UCSD-AML1 (cell line): ENCODE data around the gene TPM1.
A peak's percentile ranks its signal among the peaks of the same experiment; 100 is the strongest.

ENCODE experiments used
- DNase-seq: peaks from one replicate; lab custom pipeline; 2025; ENCODE audit not compliant: unreplicated experiment; lab: John Stamatoyannopoulos, UW

The TPM1 gene

GRCh38 chr15:63072023-63072650 is 29.6 kb downstream of the TPM1 start:
- no peak for DNase-seq

DNA sequence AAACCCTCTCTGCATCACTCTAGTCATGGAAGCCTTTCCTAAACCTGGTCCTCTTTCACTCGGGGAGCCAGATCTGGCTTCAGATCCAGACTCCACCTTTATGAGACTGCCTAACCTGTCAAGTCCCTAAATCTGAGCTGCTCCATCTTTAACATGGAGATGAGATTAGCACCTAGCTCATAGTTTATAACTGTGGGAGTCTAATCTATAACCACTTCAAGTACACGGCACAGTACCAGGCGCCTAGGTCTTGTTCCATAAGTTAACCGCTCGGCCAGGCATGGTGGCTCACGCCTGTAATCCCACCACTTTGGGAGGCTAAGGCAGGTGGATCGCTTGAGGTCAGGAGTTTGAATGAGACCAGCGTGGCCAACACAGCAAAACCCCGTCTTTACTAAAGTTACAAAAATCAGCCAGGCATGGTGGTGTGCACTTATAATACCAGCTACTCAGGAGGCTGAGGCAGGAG is 30.3 kb downstream of the TPM1 start:
- no peak for DNase-seq

DNA sequence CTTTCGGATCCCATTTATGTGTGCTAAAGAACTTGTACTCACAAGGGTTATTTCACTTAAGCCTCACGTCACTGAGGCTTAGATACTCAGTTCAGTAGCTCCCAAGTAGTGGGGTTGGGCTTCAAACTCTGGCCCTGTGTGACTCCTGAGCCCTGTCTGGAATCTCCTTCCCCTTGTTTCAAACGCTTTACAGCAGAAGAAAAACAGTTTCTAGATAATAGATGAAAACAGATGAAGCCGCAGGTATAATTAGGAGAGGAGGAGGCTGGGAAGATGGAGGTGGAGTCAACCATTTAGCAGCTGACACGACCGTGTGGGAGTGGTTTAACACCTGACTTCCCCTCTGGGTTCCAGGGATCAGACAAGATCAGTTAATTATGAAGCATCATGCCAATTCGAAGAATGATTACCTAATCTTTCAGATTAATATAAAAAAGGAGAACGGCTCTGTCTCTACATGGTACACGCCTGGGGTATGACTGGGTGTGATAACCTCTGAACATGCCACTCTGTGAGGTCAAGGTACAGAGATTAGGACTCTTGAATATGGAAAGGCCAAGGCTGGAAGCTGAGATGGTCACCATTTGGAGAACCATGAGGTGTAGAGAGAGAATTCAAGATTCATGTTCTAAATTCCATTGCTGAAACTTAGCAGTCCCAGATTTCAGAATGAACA is 31.1 kb downstream of the TPM1 start:
- DNase-seq, result no peak

DNA sequence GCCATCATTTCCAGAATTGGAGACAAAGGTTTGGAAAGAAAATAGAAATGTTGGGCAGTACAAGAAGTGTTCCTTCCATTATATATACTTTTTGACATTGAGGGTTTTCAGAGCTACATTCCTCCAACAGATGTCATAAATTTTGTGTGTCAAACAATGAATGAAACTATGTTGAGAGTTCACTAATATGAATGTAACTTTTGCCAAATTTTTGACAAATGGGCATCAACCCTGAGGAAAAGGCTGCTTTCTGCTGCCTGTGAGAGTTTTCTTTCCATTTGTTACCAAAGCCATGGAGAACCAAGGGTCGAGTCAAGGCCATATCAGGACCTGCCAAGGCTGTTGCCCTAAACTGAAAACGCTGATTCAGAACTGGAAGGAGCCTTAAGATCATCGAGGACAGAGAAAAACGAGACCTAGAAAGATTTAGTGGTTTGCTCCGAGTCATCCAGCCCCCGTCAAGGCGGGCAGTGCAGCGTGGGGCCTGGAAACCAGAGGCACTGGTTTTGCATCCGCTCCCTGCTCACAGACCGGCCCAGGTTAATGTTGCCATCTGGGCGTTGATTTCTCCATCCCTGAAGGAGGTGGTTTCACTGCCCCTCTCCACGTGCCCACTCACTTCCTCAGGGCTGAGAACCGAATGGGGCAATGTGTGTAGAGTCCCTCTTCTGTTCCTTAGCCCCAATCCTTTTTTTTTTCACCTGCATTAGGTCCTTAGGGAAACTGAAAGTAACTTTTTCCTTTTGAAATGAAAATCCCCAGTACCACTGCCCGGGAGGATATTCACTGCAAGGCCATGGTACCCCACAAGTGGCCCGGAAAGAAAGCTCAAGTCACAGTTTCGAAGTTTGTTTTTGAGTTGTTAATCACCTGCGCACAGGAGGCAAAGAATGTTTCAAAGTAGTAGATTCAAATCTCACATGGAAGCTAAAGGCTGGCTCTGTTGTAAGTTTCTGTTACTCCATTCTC is 32.8 kb downstream of the TPM1 start:
- no peak for DNase-seq

- DNase-seq, result peak; percentile 41
Observed at GRCh38 chr15:63075984-63076713, 33.6 kb downstream of the TPM1 start.

GRCh38 chr15:63076714-63077046 is 34.1 kb downstream of the TPM1 start:
- DNase-seq, result no peak

- no peak for DNase-seq
Observed at GRCh38 chr15:63077952-63078351, 35.4 kb downstream of the TPM1 start.

GRCh38 chr15:63079947-63080626 is 37.5 kb downstream of the TPM1 start:
- DNase-seq, result no peak

DNA sequence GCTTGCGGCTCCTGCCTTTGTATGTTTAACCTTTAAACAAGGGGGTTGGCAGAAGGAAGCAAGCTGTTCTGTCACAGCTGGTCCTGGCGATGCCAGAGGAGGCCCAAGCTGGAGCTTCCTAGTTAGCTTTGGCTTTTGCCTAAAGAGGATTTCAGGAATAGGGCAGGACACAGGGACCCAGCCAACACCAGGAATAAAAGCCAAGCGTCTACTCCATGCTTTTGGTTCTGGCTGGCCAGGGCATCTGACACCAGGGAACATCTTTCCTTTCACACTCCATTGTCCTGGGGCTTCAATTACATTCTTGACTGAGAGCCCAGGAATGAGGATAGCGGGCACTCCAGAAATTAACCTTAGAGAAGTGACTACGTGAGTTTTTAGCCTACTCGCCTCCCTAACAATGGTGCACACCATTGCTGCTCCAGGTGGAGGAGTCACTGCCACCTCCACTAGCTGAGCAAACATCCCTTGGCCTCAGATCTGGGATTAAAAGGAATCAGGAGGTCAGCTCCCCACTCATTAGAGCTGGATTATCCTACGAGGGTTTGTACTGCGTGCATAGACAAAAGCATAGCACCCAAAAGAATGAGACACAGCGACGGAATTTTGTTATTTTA is 38.2 kb downstream of the TPM1 start:
- DNase-seq, result no peak

DNA sequence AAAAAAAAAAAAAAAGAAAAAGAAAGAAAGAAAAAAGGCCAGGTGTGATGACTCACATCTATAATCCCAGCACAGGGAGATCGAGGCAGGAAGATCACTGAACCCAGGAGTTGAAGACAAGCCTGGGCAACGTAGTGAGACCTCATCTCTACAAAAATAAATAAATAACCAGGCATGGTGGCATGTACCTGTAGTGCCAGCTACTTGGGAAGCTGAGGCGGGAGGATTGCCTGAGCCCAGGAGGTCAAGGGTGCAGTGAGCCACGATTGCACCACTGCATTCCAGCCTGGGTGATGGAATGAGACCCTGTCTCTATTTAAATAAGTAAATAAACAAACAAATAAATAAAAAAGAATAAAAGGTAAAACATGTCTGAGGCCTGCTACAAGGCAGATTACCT is 39.8 kb downstream of the TPM1 start:
- DNase-seq, result no peak

DNA sequence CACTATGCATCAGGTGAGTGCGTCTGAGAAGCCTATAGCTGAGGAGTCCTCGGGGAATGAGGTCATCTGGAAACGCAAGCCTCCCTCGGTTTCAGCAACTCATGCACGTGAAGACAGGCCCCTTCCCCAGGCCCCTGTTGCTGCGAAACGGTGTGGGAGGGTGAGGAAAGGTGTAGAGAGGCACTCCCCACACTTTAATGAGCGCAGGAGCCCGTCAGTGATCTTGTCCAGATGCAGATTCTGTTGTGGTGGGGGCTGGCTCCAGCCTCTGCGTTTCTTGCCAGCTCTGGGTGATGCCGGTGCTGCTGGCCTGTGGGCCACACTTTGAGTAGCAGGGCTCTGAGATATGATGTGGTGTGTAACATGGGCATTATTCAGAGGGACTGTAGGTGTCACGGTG is 40.5 kb downstream of the TPM1 start:
- DNase-seq, result no peak

- no peak for DNase-seq
Observed at GRCh38 chr15:63083541-63083940, 41.0 kb downstream of the TPM1 start.

DNA sequence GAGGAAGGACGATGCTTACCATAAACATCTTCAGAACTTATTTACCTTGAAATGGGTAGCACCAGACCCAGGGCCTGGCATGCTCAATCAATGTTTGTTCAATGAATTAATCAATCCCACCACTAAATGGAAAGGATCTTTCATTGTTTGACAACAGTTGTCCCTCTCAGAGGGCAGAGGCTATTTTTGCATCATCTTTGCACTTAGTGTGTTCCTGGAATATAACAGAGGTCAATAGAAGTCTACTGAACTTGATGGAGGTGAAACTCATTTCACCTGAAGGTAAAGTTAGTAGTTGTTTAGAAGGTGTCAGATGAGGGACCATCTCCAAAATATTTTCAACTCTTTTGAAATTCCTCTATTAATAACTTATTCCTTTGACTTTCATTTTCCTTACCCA is 42.3 kb downstream of the TPM1 start:
- no peak for DNase-seq

GRCh38 chr15:63085289-63085688 is 42.7 kb downstream of the TPM1 start:
- DNase-seq, result no peak

GRCh38 chr15:63086271-63086670 is 43.7 kb downstream of the TPM1 start:
- DNase-seq, result no peak

GRCh38 chr15:63086947-63087346 is 44.4 kb downstream of the TPM1 start:
- DNase-seq, result no peak

GRCh38 chr15:63088533-63089245 is 46.1 kb downstream of the TPM1 start:
- DNase-seq, result no peak

- peak; percentile 53 for DNase-seq
Observed at GRCh38 chr15:63089260-63090043, 46.9 kb downstream of the TPM1 start.

DNA sequence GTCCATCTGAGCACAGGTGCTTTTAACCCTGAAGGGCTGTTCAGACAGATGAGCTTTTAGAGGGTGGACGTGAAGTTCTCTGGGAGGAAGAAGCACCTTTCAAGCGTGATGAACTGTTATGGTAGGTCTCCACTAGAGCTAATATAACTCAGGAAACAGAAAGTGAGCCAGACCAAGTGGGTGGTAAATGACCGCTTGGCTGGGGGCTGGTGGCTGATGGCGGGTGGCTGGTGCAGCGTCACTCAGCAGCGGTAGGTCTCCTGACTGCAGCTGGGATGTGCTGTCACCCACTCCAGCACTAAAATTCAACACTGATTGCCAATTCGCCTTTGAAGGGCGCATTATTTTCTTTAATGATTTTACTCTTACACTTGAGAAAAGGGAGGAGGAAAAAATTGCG is 47.9 kb downstream of the TPM1 start:
- DNase-seq, result no peak
